Activated CD8-positive, alpha-beta memory T cell treated with anti-CD3 and anti-CD28 coated beads for 24 hours (primary cell): ENCODE results near the gene OR52E2.
"Not testable (repeated sequence)": the region's sequence is repeated elsewhere in the genome, so short reads cannot be mapped to it uniquely, and the experiment has no call there.

Experiments used
- DNase-seq: peaks from one replicate; pipeline ENCODE4 v3.0.0-alpha.2; 2020

Gene OR52E2

DNA sequence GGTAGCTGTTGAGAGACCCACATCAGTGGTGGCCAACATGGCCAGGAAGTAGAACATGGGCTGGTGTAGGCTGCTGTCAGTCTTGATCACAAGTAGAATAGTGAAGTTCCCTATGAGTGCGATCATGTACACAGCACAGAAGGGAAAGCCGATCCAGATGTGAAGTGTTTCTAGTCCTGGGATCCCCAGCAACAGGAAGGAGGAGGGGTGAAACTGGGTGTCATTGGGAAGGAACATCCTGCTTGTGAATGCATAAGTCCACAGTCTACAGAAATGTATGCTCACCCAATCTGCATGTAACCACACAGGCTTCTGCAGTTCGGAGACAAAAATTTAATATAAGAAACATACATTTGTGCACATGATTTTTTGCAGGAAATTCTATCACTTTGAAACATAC, at the start of gene OR52E2:
Gene OR52E2 (minus strand): TSS at position 237 of the 400 bp plus-strand sequence. CDS start 0 bp downstream, at position 237.
- DNase-seq = no peak

DNA sequence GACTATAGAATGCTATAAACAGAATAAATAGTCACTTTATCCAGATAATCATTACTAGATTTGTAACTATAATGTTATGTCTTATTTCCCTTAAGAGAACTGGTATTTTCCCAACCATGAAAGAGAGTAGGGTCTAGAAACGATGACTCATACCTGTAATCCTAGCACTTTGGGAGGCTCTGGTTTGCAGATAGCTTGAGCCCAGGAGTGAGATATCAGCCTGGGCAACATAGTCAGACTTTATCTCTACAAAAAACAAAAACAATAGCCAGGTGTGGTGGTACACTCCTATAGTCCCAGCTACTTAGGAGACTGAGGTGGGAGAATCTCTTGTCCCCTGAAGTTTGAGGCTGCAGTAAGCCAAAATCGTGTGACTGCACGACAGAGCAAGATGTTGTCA, 47.9 kb upstream of the OR52E2 start:
- DNase-seq = no peak

- DNase-seq = no peak
Observed at GRCh38 chr11:5103066-5103465, 43.6 kb upstream of the OR52E2 start.

DNA sequence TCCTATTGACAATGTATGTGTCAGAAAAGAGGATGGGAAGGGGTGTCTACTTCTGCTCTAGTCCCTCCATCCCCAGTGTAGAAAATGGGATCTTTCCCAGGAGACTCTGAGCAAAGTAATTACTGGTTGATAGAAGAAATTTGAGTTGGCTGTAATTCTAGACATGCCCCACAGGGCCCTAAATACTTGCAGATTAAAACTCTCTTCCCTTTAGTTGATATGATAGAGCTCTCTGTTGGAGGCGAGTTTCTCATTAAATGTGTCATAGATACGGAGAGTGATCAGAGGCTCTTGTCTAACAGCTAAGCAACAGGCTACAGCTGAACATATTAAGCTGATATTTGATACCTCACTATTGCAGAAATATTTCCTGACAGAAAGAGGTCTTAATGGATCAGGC, 42.8 kb upstream of the OR52E2 start:
- DNase-seq = no peak

DNA sequence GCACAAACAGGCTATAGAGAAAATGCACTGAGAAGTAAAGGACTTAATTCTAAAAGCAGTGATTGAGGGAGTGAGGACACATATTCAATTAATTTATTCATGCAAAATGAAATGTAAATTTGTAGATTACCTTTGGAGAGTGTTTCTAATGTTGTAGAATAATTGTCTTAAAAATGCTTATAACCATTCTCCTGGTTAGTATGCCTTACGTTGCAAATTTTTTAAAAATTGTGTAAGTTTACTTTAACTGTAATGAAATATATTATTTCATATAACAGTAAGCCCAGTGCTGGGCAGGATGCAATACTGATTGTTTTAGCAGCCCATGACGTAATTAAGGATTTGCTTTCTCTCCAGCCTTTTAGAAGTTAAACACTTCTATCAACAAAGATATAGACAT, 36.6 kb upstream of the OR52E2 start:
- DNase-seq = no peak

GRCh38 chr11:5092821-5093585, 33.6 kb upstream of the OR52E2 start:
- DNase-seq = no peak

DNA sequence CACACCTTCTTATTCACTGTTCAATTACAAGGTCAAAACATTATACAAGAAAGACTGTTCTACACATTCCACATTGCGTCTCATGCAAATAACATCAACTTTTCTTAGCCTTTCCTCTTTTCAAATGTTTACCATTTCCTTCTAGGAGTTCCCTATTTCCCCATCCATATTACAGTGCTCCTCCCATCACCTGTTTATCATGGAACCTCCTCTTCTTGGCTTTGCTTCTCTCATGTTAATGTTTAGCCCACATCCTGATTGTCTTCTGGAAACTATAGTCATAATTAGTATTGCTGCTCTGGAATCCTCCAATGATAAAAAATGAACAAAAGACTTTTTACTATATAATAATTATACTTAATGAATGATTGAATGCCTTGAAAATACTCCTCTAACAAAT, 31.2 kb upstream of the OR52E2 start:
- no peak for DNase-seq

- no peak for DNase-seq
Observed at GRCh38 chr11:5088556-5088955, 29.1 kb upstream of the OR52E2 start.

- no peak for DNase-seq
Observed at GRCh38 chr11:5083602-5084001, 24.2 kb upstream of the OR52E2 start.

DNA sequence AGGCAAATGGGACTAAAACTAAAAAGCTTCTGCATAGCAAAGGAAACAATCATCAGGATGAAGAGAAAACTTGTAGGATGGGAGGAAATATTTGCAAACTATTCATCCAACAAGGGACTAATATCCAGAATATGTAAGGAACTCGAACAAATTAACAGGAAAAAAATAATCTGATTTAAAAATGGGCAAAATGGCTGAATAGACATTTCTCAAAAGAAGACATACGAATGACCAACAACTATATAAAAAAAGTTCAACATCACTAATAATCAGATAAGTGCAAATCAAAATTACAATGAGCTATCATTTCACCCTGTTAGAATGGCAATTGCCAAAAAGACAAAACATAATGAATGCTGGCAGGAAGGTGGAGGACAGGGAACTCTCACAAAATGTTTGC, 22.0 kb upstream of the OR52E2 start:
- DNase-seq = no peak

GRCh38 chr11:5071799-5072198, 12.4 kb upstream of the OR52E2 start:
- no peak for DNase-seq

DNA sequence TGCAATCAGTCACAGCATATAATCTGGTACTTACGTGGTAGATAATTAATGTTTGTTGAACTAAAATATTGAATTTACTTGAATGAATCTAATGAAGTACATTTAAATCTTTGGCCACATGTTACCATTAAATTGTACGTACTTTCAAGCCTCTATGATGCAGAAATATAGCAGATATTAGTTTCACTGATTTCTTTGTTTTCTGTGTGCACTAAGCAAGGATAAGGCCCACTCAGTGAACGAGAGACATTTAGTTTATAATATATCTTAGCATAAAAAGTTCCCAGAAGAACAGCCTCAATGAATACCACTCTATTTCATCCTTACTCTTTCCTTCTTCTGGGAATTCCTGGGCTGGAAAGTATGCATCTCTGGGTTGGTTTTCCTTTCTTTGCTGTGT, 9.8 kb upstream of the OR52E2 start, which contains the start of gene OR52E1:
Gene OR52E1 (plus strand): TSS at position 301 of the 400 bp plus-strand sequence.
- DNase-seq = no peak

DNA sequence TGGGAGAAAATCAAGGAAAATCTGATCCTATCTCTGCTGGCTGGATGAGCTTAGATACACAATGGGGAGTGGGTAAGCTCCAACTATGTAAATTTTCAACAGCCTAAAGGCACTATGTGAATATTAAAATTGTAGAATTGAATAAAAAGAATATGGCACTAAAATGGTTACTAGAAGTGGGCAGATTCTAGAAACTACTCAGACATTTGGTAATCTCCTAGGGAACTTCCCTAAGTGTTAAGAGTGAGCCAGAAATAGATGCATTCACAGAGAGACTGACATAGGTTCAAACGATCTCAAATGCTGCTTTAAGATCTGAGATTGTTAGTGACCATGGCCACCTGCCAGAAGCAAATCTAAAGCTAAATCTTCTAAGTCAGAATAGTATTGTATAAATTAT, 5.6 kb upstream of the OR52E2 start:
- DNase-seq = no peak

DNA sequence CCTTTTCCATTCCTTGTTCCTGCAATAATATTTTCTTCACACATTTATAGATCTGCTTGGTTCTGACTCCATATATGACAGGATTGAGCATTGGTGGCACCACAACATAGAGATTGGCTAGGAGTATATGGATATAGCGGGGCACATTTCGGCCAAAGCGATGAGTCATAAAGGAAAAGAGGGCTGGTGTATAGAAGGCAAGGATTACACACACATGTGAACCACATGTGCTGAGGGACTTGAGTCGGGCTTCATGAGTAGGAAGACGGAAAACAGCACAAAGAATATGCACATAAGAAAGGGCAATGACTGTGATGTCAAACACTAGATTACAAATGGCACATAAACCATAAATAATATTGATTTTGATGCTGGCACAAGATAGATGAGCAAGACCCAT, 748 bp downstream of the OR52E2 start:
- DNase-seq = not testable (repeated sequence)

DNA sequence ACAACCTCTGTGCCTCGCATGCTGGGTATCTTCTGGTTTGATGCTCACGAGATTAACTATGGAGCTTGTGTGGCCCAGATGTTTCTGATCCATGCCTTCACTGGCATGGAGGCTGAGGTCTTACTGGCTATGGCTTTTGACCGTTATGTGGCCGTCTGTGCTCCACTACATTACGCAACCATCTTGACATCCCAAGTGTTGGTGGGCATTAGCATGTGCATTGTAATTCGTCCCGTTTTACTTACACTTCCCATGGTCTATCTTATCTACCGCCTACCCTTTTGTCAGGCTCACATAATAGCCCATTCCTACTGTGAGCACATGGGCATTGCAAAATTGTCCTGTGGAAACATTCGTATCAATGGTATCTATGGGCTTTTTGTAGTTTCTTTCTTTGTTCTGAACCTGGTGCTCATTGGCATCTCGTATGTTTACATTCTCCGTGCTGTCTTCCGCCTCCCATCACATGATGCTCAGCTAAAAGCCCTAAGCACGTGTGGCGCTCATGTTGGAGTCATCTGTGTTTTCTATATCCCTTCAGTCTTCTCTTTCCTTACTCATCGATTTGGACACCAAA, 12.6 kb downstream of the OR52E2 start:
- DNase-seq = no peak

DNA sequence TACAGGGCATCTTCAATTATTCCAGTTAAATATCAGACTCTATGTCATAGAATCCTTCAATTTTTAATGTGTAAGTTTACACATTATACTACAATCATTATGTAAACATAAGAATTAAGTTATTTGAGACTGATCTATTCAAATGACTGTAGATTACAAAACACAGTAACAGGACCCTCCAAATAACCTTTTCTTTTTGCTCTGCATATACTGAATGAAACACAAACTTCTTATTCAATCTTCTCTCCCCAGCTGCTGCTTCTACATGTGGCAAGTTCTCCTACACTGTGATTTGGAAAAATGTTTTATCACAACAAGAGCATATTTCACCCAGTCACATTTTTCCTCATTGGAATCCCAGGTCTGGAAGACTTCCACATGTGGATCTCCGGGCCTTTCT, 13.2 kb downstream of the OR52E2 start, which contains the start of gene OR52J3:
Gene OR52J3 (plus strand): TSS at position 301 of the 400 bp plus-strand sequence. CDS start 0 bp downstream, at position 301.
- DNase-seq = no peak

DNA sequence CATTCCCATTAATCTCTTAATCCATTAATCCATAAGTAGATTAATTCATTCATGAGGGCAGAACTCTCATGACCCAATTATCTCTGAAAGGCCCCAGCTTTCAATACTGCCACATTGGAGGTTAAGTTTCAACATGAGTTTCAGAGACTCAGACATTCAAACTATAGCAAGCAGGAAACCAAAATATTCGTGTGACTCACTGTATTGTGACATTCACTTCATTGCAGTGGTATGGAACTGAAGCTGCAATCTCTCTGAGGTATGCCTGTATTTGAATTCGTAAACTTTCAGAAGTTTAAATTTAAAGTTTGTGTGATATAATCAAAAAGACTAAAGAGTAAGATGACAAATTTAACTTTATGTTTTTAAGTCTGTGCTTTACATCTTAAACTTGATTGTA, 16.0 kb downstream of the OR52E2 start:
- DNase-seq = no peak

DNA sequence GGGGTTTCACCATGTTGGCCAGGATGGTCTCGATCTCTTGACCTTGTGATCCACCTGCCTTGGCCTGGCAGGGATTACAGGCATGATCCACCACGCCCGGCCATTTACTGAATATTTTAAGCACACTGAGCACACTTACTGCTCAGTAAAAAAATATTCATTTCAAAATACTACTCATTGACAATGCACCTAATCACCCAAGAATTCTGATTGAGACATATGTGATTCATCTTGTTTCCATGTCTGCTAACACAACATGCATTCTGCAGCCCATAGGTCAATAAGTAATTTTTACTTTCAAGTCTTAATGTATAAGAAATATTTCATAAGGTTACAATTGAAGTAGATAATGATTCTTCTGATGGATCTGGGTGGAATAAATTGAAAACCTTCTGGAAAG, 17.3 kb downstream of the OR52E2 start:
- no peak for DNase-seq

- DNase-seq = no peak
Observed at GRCh38 chr11:5040876-5041275, 18.6 kb downstream of the OR52E2 start.

GRCh38 chr11:5038341-5038740, 21.1 kb downstream of the OR52E2 start:
- DNase-seq = no peak

DNA sequence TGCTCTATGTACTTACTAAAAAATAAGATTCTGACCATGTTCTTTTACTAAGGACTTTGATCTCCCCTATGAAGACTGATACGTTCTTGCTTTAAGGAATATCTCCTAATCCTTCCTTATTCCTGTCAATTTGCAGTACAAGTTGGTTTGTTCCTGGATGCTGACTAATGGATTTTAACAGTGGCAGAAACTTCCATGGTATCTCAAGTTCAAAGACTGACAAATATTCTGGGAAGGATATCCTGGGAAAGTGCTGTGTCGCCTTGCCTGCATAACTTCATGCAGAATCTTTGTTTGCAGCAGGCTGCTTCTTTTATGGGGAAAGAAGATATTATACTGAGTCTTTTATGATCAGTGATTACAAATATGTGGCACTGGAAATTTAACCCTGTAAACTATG, 21.5 kb downstream of the OR52E2 start:
- no peak for DNase-seq

DNA sequence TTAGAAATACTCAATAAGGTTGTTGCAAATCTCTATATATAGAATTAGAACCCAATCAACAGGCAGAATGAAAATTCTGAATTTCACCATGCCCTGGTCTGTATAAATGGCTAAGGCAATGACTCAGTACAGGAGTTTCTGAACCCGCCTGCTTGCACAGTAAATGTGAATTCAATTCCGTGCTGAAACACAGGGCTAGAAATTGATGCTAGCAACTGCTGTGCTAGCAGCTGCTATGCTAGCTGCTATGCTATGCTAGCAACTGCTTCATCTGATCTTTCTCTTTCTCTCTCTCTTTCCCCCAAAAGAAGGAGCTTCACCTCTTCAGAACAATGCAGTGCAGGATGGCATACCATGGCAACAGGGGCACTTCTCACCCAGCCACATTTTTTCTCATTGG, 22.8 kb downstream of the OR52E2 start:
- no peak for DNase-seq

DNA sequence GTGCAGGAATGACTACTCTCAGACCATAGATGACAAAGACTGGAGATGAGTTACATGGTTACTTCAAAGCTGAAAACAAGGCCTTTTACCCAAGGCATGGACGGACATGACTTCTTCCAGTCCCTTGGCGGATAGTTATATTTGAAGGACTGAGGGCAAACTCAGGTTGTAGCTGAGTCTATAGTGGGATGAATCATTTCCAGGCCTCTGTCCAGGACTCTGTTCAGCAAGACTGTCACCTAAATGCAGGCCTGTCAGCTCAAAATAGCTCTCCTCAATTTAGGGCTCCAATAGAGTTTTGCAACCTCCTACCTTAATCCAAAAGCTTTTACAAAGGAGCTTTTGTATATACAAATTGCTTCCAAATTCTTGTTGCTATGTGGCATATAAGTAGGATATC, 37.4 kb downstream of the OR52E2 start:
- no peak for DNase-seq

GRCh38 chr11:5013012-5013411, 46.4 kb downstream of the OR52E2 start:
- no peak for DNase-seq

DNA sequence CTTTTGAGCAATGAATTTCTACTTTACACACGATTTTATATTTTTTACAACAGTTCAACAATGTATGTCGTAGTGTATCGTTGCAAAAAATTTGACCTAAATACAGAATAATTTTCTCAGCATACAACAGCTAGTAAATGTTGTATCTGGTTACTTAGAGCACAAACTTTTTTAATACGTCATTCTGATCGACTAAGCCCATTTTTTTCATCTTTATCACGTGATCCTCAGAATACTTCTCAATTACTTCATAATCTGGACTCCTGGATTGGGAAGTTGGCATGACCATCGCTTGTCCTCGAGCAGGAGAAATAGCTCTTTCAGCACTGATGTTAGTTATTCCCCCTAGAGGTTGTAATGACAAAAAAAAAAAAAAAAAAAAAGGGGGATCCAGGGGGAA, 48.2 kb downstream of the OR52E2 start:
- no peak for DNase-seq
